ENCODE results near the gene PRELID3B. TPM values are rescaled to one million over a fixed set of nuclear protein-coding genes. Genes with fewer than 3 reads are reported as not detected.

PRELID3B gene
- total and polyA plus RNA-seq, 8 donors = 49.6 to 63.1 (median 55.3) TPM

GRCh38 chr20:59077705-59078104, 35.1 kb upstream of the PRELID3B start:
- no peaks in the 10 kb centered on the region for H3K9me3 ChIP-seq
- intact Hi-C loops (cut with DNase I) = no loop called here
- DNase-seq (no peak), ATAC-seq (no peak)
- H3K4me1 ChIP-seq = no peaks in the 10 kb centered on the region
- no peak overlapping the region for H3K27ac ChIP-seq
- TF ChIP-seq CTCF (IDR thresholded peaks at IDR 0.05) = no peak
- H3K36me3 ChIP-seq = no peaks in the 10 kb centered on the region
- no peak overlapping the region for H3K4me3 ChIP-seq
- peaks cover 0 to 42% of the 10 kb centered on the region in 2 donors for H3K27me3 ChIP-seq

GRCh38 chr20:59075934-59076508, 33.4 kb upstream of the PRELID3B start:
- no peak overlapping the region for H3K4me3 ChIP-seq
- no peaks in the 10 kb centered on the region for H3K36me3 ChIP-seq
- ATAC-seq (no peak), DNase-seq (no peak)
- H3K27me3 ChIP-seq = peaks cover 0 to 49% of the 10 kb centered on the region in 2 donors
- no peaks in the 10 kb centered on the region for H3K9me3 ChIP-seq
- TF ChIP-seq CTCF (IDR thresholded peaks at IDR 0.05) = no peak
- no peak overlapping the region for H3K27ac ChIP-seq
- intact Hi-C loops (cut with DNase I) = no loop called here
- H3K4me1 ChIP-seq = peaks cover 0 to 3% of the 10 kb centered on the region in 2 donors

- no peak overlapping the region for H3K27ac ChIP-seq
- no peaks in the 10 kb centered on the region for H3K36me3 ChIP-seq
- intact Hi-C loops (cut with DNase I) = no loop called here
- ATAC-seq (peak; percentile 17), DNase-seq (no peak)
- no peaks in the 10 kb centered on the region for H3K9me3 ChIP-seq
- H3K27me3 ChIP-seq = peaks cover 0 to 49% of the 10 kb centered on the region in 2 donors
- no peak for TF ChIP-seq CTCF (IDR thresholded peaks at IDR 0.05)
- no peak overlapping the region for H3K4me3 ChIP-seq
- H3K4me1 ChIP-seq = peaks cover 0 to 3% of the 10 kb centered on the region in 2 donors
These were observed 31.9 kb upstream of the PRELID3B start for GRCh38 chr20:59074456-59074855.

GRCh38 chr20:59073582-59073981, 31.0 kb upstream of the PRELID3B start:
- Histone ChIP-seq H3K9me3 (no peaks in the 10 kb centered on the region), H3K4me1 (peaks cover 0 to 3% of the 10 kb centered on the region in 2 donors), H3K27me3 (peaks cover 0 to 49% of the 10 kb centered on the region in 2 donors), H3K36me3 (no peaks in the 10 kb centered on the region), H3K4me3 (no peak overlapping the region), H3K27ac (no peak overlapping the region)
- DNase-seq (no peak), ATAC-seq (no peak)
- intact Hi-C loops (cut with DNase I) = no loop called here
- no peak for TF ChIP-seq CTCF (IDR thresholded peaks at IDR 0.05)

- H3K27me3 ChIP-seq = peaks cover 0 to 34% of the 10 kb centered on the region in 2 donors
- H3K9me3 ChIP-seq = no peaks in the 10 kb centered on the region
- DNase-seq (no peak), ATAC-seq (peak; percentile 41)
- H3K4me3 ChIP-seq = no peak overlapping the region
- no peak overlapping the region for H3K27ac ChIP-seq
- no peak for TF ChIP-seq CTCF (IDR thresholded peaks at IDR 0.05)
- H3K4me1 ChIP-seq = peaks cover 0 to 3% of the 10 kb centered on the region in 2 donors
- no peaks in the 10 kb centered on the region for H3K36me3 ChIP-seq
- intact Hi-C loops (cut with DNase I) = no loop called here
These were observed 28.6 kb upstream of the PRELID3B start for GRCh38 chr20:59071216-59071615.
